Parathyroid adenoma (tissue), 2 donors: ENCODE data around the gene MCAM.

ENCODE experiments used
- H2AFZ ChIP-seq: fragments of 300-600 bp; sonication (generic); one replicate; pipeline ENCODE4 v1.7.0; 2017; ENCODE audit warnings: antibody characterized with exemption, mild to moderate bottlenecking
- H3K27ac ChIP-seq: fragments of 300-600 bp; sonication (generic); one replicate; pipeline ENCODE4 v1.7.0; 2017
- H3K27me3 ChIP-seq: fragments of 300-600 bp; sonication (generic); one replicate; pipeline ENCODE4 v1.7.0; 2017; ENCODE audit warnings: low read length; ENCODE audit not compliant: control insufficient read depth, insufficient read depth
- H3K36me3 ChIP-seq: fragments of 300-600 bp; sonication (generic); one replicate; pipeline ENCODE4 v1.7.0; 2017; ENCODE audit warnings: low read length; ENCODE audit not compliant: control insufficient read depth, insufficient read depth
- H3K4me1 ChIP-seq: fragments of 300-600 bp; sonication (generic); one replicate; pipeline ENCODE4 v1.7.0; 2017; ENCODE audit warnings: control low read depth
- H3K4me2 ChIP-seq: fragments of 300-600 bp; sonication (generic); one replicate; pipeline ENCODE4 v1.7.0; 2017; ENCODE audit warnings: low read length
- H3K4me3 ChIP-seq: fragments of 300-600 bp; sonication (generic); one replicate; pipeline ENCODE4 v1.7.0; 2017; ENCODE audit warnings: low read depth, low read length
- H3K79me2 ChIP-seq: fragments of 300-600 bp; sonication (generic); one replicate; pipeline ENCODE4 v1.7.0; 2017; ENCODE audit warnings: control low read depth
- H3K9ac ChIP-seq: fragments of 300-600 bp; sonication (generic); one replicate; pipeline ENCODE4 v1.7.0; 2017; ENCODE audit warnings: mild to moderate bottlenecking
- H3K9me3 ChIP-seq: fragments of 300-600 bp; sonication (generic); one replicate; pipeline ENCODE4 v1.7.0; 2017; ENCODE audit warnings: low read length; ENCODE audit not compliant: control insufficient read depth
- TF ChIP-seq, protein P1 (sequence below): fragments of 300-600 bp; sonication (generic); IDR thresholded peaks from one replicate; pipeline ENCODE4 v1.7.0; 2017; ENCODE audit warnings: antibody characterized with exemption, mild to moderate bottlenecking
- donor health status: primary hyperparathyroidism.

The MCAM gene

DNA sequence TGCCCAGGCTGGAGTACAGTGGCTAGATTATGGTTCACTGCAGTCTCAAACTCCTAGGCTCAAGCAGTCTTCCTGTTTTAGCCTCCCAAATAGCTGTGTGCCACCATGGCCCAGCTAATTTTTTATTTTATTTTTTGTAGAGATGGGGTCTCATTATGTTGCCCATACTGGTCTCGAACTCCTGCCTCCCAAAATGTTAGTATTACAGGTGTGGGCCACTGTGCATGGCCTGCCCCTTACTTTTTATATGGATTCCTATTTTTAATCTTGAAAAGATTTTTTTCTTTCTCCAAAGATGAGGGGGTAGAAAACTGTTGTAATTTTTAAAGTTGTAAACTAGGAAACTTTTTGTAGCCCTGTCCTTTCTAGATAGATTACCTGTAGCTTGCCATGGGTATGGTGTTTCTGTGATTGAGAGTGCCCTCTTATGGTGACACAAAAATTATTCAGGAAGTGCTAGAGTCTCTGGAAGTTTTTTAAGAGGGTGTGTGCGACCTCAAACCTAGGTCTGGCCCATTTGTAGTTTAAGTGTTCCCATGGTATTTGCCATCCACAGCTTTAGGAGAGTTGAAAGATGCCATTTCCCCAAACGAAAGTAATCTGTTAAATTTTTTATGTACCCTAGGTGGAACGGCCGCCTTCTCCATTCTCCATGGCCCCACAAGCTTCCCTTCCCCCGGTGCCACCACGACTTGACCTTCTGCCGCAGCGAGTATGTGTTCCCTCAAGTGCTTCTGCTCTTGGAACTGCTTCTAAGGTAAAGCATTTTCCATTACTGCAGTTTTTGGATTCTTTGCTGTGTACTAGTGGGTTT is 32.4 kb downstream of the MCAM start:
- no peak overlapping the region for H3K9ac ChIP-seq
- no peak overlapping the region for H3K27ac ChIP-seq
- no peak overlapping the region for H3K4me2 ChIP-seq
- no peaks in the 10 kb centered on the region for H3K36me3 ChIP-seq
- H3K4me1 ChIP-seq = peaks cover 6% of the 10 kb centered on the region
- no peak overlapping the region for H2AFZ ChIP-seq
- H3K4me3 ChIP-seq = no peak overlapping the region
- TF ChIP-seq, protein P1, sequence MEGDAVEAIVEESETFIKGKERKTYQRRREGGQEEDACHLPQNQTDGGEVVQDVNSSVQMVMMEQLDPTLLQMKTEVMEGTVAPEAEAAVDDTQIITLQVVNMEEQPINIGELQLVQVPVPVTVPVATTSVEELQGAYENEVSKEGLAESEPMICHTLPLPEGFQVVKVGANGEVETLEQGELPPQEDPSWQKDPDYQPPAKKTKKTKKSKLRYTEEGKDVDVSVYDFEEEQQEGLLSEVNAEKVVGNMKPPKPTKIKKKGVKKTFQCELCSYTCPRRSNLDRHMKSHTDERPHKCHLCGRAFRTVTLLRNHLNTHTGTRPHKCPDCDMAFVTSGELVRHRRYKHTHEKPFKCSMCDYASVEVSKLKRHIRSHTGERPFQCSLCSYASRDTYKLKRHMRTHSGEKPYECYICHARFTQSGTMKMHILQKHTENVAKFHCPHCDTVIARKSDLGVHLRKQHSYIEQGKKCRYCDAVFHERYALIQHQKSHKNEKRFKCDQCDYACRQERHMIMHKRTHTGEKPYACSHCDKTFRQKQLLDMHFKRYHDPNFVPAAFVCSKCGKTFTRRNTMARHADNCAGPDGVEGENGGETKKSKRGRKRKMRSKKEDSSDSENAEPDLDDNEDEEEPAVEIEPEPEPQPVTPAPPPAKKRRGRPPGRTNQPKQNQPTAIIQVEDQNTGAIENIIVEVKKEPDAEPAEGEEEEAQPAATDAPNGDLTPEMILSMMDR = peak; percentile 27
- no peaks in the 10 kb centered on the region for H3K9me3 ChIP-seq
- no peaks in the 10 kb centered on the region for H3K79me2 ChIP-seq
- no peaks in the 10 kb centered on the region for H3K27me3 ChIP-seq

DNA sequence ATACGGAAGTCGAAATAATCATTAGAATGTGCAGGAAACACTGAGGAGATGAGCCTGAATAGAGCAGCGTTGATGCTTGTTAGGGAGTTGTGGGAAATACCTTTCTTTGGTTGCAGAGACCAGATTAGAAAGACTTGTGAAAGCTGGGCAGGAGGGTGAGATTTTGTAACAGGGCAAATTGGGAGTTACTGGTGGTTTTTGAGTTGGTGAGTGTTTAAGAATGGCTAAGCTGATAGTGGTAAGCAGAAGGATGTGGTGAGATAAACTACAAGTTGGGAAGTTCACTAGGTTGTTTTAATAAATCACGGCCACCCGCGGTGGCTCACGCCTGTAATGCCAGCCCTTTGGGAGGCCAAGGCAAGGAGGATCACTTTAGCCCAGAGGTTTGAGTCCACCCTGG is 34.4 kb downstream of the MCAM start:
- Histone ChIP-seq H3K27me3 (no peaks in the 10 kb centered on the region), H3K79me2 (no peaks in the 10 kb centered on the region), H3K27ac (no peak overlapping the region), H3K4me1 (peaks cover under 1% of the 10 kb centered on the region), H3K4me2 (no peak overlapping the region), H2AFZ (no peak overlapping the region), H3K36me3 (no peaks in the 10 kb centered on the region), H3K9me3 (no peaks in the 10 kb centered on the region), H3K4me3 (no peak overlapping the region), H3K9ac (no peak overlapping the region)
- TF ChIP-seq, protein P1 = no peak

DNA sequence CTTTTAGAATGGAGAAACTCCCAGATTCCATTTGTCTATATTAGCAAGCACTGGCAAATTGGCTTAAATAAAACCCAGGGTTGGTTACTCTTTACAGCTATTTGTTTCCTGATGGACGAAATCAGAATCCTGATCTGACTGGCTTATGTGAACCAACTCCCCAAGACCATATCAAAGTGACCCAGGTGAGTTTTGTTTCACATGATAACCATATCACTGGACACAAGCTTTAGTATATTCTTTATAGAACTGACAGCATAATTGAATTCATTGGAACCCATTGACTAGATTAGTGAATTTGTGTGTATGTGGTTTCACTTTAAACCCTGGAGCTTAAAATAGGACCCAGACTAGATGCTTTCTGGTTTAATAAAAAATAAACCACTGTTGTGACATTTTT is 39.3 kb downstream of the MCAM start:
- H3K79me2 ChIP-seq = no peaks in the 10 kb centered on the region
- H3K4me1 ChIP-seq = no peaks in the 10 kb centered on the region
- TF ChIP-seq, protein P1 = no peak
- no peak overlapping the region for H3K9ac ChIP-seq
- no peak overlapping the region for H3K4me3 ChIP-seq
- H3K4me2 ChIP-seq = no peak overlapping the region
- H3K36me3 ChIP-seq = no peaks in the 10 kb centered on the region
- no peak overlapping the region for H3K27ac ChIP-seq
- no peak overlapping the region for H2AFZ ChIP-seq
- H3K9me3 ChIP-seq = no peaks in the 10 kb centered on the region
- H3K27me3 ChIP-seq = no peaks in the 10 kb centered on the region

DNA sequence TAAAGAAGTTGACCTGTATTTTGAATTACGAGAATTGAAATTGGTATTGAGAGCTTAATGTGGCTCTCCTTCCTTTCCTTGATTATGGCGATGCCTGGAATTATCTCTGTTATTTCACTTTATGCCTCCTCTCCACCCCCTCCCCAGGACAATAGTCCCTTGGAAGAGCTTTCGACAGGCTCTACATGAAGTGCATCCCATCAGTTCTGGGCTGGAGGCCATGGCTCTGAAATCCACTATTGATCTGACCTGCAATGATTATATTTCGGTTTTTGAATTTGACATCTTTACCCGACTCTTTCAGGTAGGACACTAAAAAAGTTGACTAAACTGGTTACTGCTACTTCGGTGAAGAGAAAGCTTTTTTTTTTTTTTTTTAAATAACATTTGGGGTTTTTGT is 43.2 kb downstream of the MCAM start:
- TF ChIP-seq, protein P1 = no peak
- H3K36me3 ChIP-seq = no peaks in the 10 kb centered on the region

DNA sequence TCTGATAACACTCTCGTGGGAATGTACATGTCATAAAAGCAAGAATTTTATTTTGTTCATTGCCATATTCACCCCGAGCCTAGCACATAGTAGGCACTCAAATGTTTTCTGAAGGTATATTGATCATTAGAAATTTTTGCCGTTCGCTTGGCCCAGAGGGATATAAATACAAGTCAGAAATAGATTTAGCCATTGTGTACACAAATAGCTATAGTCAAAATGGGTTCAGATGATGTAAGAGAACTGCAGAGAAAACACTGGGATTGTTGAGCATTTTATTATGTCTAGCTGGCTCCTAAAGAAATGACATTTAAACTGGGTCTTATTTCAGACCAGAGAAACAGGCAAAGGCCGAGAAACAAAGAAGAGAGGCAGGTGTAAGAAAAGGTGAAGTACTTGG is 49.3 kb downstream of the MCAM start:
- H3K4me1 ChIP-seq = peaks cover 12% of the 10 kb centered on the region
- H3K36me3 ChIP-seq = no peaks in the 10 kb centered on the region
- H3K27me3 ChIP-seq = no peaks in the 10 kb centered on the region
- H3K27ac ChIP-seq = no peak overlapping the region
- H3K79me2 ChIP-seq = no peaks in the 10 kb centered on the region
- no peak overlapping the region for H2AFZ ChIP-seq
- no peak overlapping the region for H3K4me2 ChIP-seq
- H3K9me3 ChIP-seq = no peaks in the 10 kb centered on the region
- TF ChIP-seq, protein P1 = no peak
- H3K4me3 ChIP-seq = no peak overlapping the region
- no peak overlapping the region for H3K9ac ChIP-seq

More for the DNA sequence above, 43.2 kb downstream of the MCAM start:
- Histone ChIP-seq H3K9ac (no peak overlapping the region), H3K4me2 (no peak overlapping the region), H3K27me3 (no peaks in the 10 kb centered on the region), H3K4me1 (no peaks in the 10 kb centered on the region), H3K4me3 (no peak overlapping the region), H2AFZ (no peak overlapping the region), H3K27ac (no peak overlapping the region), H3K9me3 (no peaks in the 10 kb centered on the region), H3K79me2 (no peaks in the 10 kb centered on the region)
